Chondrocyte (in vitro differentiated cells): ENCODE data around the gene GHRHR. TPM values are rescaled to one million over a fixed set of nuclear protein-coding genes. Genes with fewer than 3 reads are reported as not detected.

Experiments used
- DNase-seq: peaks from one replicate; pipeline ENCODE4 v3.0.0; 2021; ENCODE audit warnings: mixed read lengths, low spot score
- H3K27ac Mint-ChIP-seq: one replicate; pipeline ENCODE4 v1.8.0; 2021; ENCODE audit warnings: mild to moderate bottlenecking, moderate library complexity, mixed read lengths; ENCODE audit not compliant: unreplicated experiment
- H3K27me3 Mint-ChIP-seq: 2 replicates; pipeline ENCODE4 v1.8.0; 2021; ENCODE audit warnings: low read depth, mixed read lengths
- H3K36me3 Mint-ChIP-seq: 2 replicates; pipeline ENCODE4 v1.8.0; 2021; ENCODE audit warnings: low read depth, mixed read lengths
- H3K4me1 Mint-ChIP-seq: 2 replicates; pipeline ENCODE4 v1.8.0; 2021; ENCODE audit warnings: low read depth, mild to moderate bottlenecking, mixed read lengths
- H3K4me3 Mint-ChIP-seq: one replicate; pipeline ENCODE4 v1.8.0; 2021; ENCODE audit warnings: mild to moderate bottlenecking, moderate library complexity, mixed read lengths; ENCODE audit not compliant: unreplicated experiment
- H3K9me3 Mint-ChIP-seq: 2 replicates; pipeline ENCODE4 v1.8.0; 2021; ENCODE audit warnings: low read depth, mixed read lengths
- CTCF ChIP-seq: fragments of 200-600 bp; sonication (generic); IDR thresholded peaks from 2 replicates; pipeline ENCODE4 v1.5.0; 2021; ENCODE audit warnings: antibody characterized with exemption, mild to moderate bottlenecking, moderate library complexity
- total RNA-seq: library from RNA; stranded (reverse); gene quantifications from 3 replicates; pipeline ENCODE4 v1.2.1, GENCODE V29; 2021

The GHRHR gene
- total RNA-seq, 1 donor from 2014 or later: not detected

DNA sequence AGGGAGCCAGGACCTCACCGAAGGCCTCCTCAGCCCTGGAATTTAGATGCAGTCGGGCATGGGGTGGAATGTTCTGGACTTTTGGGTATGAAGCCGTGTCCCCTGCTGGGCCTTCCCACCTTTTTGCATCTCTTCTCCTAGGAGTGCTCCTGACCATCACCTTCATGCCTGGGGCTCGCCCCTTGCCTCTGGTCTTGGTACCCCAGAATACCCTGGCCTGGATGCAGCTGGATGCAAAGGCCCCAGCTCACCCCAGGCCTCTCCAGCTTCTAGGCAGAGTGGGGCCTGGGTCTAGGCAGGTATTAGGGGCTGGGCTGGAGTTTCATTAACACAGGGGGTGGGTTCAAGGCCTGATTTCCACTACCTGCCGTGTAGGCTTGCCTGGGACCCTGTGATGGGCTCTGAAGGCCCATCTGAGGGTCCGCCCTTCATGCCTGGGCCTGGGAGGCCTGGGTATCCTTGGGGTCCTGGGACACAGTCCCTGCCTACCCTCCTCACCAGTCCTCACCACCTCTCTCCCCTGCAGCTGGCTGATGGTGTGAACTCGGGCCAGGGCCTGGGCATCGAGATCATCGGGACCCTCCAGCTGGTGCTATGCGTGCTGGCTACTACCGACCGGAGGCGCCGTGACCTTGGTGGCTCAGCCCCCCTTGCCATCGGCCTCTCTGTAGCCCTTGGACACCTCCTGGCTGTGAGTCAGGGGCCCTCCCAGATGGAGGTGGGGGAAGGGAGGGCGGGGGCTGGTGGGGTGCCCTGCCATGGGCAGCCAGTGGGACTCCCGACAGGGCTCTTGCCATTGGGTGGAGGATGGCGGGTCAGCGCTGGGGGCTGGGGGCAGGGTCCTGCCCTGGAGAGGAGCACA, 42.0 kb upstream of the GHRHR start:
- no peaks in the 10 kb centered on the region for H3K36me3 Mint-ChIP-seq
- DNase-seq: peak; percentile 86
- H3K27ac Mint-ChIP-seq: peak overlapping the region; percentile 84
- no peak overlapping the region for H3K4me3 Mint-ChIP-seq
- H3K27me3 Mint-ChIP-seq: no peaks in the 10 kb centered on the region
- H3K4me1 Mint-ChIP-seq: peaks cover 25% of the 10 kb centered on the region
- TF ChIP-seq CTCF: no peak
- H3K9me3 Mint-ChIP-seq: peaks cover 4% of the 10 kb centered on the region

- peak; percentile 68 for DNase-seq
- Mint-ChIP-seq H3K4me3 (no peak overlapping the region), H3K4me1 (peaks cover 25% of the 10 kb centered on the region), H3K27me3 (no peaks in the 10 kb centered on the region), H3K36me3 (peaks cover under 1% of the 10 kb centered on the region), H3K9me3 (peaks cover 7% of the 10 kb centered on the region), H3K27ac (no peak overlapping the region)
- TF ChIP-seq CTCF: no peak
These were observed 41.2 kb upstream of the GHRHR start for GRCh38 chr7:30922596-30922995.

GRCh38 chr7:30923009-30923773, 40.6 kb upstream of the GHRHR start:
- TF ChIP-seq CTCF: no peak
- Mint-ChIP-seq H3K4me1 (peaks cover 25% of the 10 kb centered on the region), H3K27me3 (no peaks in the 10 kb centered on the region), H3K36me3 (peaks cover 1% of the 10 kb centered on the region), H3K27ac (no peak overlapping the region), H3K4me3 (no peak overlapping the region), H3K9me3 (peaks cover 7% of the 10 kb centered on the region)
- DNase-seq: peak; percentile 69

GRCh38 chr7:30923774-30924413, 39.9 kb upstream of the GHRHR start:
- peaks cover 1% of the 10 kb centered on the region for H3K36me3 Mint-ChIP-seq
- peak; percentile 50 for DNase-seq

More at GRCh38 chr7:30923774-30924413, 39.9 kb upstream of the GHRHR start:
- no peak overlapping the region for H3K27ac Mint-ChIP-seq
- H3K4me1 Mint-ChIP-seq: peaks cover 25% of the 10 kb centered on the region
- no peaks in the 10 kb centered on the region for H3K27me3 Mint-ChIP-seq
- TF ChIP-seq CTCF: no peak
- H3K4me3 Mint-ChIP-seq: no peak overlapping the region
- peaks cover 7% of the 10 kb centered on the region for H3K9me3 Mint-ChIP-seq
